Neuronal stem cell (in vitro differentiated cells): ENCODE measurements around the gene MYB.

Experiments used
- DNase-seq: peaks from one replicate; pipeline ENCODE4 v3.0.0-alpha.2; 2013; ENCODE audit warnings: low spot score
- H2AFZ ChIP-seq: one replicate; pipeline ENCODE4 v1.6.1; 2013; ENCODE audit warnings: mild to moderate bottlenecking, low read length, inconsistent platforms
- H2AK5ac ChIP-seq: 2 replicates; pipeline ENCODE4 v1.6.1; 2013; ENCODE audit warnings: low read depth, mild to moderate bottlenecking, inconsistent platforms, low read length, moderate library complexity, mixed read lengths
- H2BK120ac ChIP-seq: 2 replicates; pipeline ENCODE4 v1.6.1; 2013; ENCODE audit warnings: low read depth, mild to moderate bottlenecking, inconsistent platforms, low read length, moderate library complexity, mixed read lengths
- H2BK12ac ChIP-seq: one replicate; pipeline ENCODE4 v1.6.1; 2013; ENCODE audit warnings: low read length, inconsistent platforms
- H2BK15ac ChIP-seq: 2 replicates; pipeline ENCODE4 v1.6.1; 2013; ENCODE audit warnings: mild to moderate bottlenecking, low read length, inconsistent platforms, mixed read lengths
- H2BK5ac ChIP-seq: one replicate; pipeline ENCODE4 v1.6.1; 2013; ENCODE audit warnings: inconsistent platforms, mild to moderate bottlenecking, low read length, moderate library complexity
- H3K14ac ChIP-seq: one replicate; pipeline ENCODE4 v1.6.1; 2013; ENCODE audit warnings: low read length, inconsistent platforms
- H3K18ac ChIP-seq: 2 replicates; pipeline ENCODE4 v1.6.1; 2013; ENCODE audit warnings: low read length, inconsistent platforms
- H3K23ac ChIP-seq: 2 replicates; pipeline ENCODE4 v1.6.1; 2013; ENCODE audit warnings: low read depth, mild to moderate bottlenecking, mixed read lengths, low read length, inconsistent platforms; ENCODE audit not compliant: poor library complexity
- H3K27ac ChIP-seq: replicated peaks from 3 replicates; pipeline ENCODE4 v1.5.1; 2013; ENCODE audit warnings: low read length, inconsistent platforms
- H3K27me3 ChIP-seq, 3 experiments: 2 replicates each; pipeline ENCODE4 v1.6.1; 2013; ENCODE audit warnings: low read length in 3 of 3, mild to moderate bottlenecking in 2 of 3, inconsistent platforms in 1 of 3, low read depth in 1 of 3, mixed read lengths in 1 of 3, moderate library complexity in 1 of 3; ENCODE audit not compliant: control insufficient read depth in 3 of 3, insufficient read depth in 3 of 3
- H3K36me3 ChIP-seq, 2 donors: replicated peaks in 1 of 2; 2 replicates each; pipeline ENCODE4 v1.6.1; 2013; ENCODE audit warnings: low read length in 2 of 2; ENCODE audit not compliant: control insufficient read depth in 2 of 2, insufficient read depth in 2 of 2
- H3K4ac ChIP-seq: 2 replicates; pipeline ENCODE4 v1.6.1; 2013; ENCODE audit warnings: inconsistent platforms, mild to moderate bottlenecking, low read length, moderate library complexity
- H3K4me1 ChIP-seq, 2 donors: 1 replicate in 1 of 2; 2 replicates in 1 of 2; pipeline ENCODE4 v1.6.1; 2013; ENCODE audit warnings: low read length in 2 of 2, low read depth in 1 of 2; ENCODE audit not compliant: control insufficient read depth in 2 of 2, insufficient read depth in 1 of 2
- H3K4me2 ChIP-seq: one replicate; pipeline ENCODE4 v1.6.1; 2013; ENCODE audit warnings: mild to moderate bottlenecking, low read length, inconsistent platforms; ENCODE audit not compliant: insufficient read depth, poor library complexity, severe bottlenecking
- H3K4me3 ChIP-seq, 2 donors: 2 replicates each; pipeline ENCODE4 v1.5.1; 2013; ENCODE audit warnings: low read length in 2 of 2, mild to moderate bottlenecking in 2 of 2, inconsistent platforms in 1 of 2, moderate library complexity in 1 of 2
- H3K79me1 ChIP-seq: one replicate; pipeline ENCODE4 v1.6.1; 2013; ENCODE audit warnings: low read depth, mild to moderate bottlenecking, inconsistent platforms, low read length, moderate library complexity
- H3K9ac ChIP-seq: one replicate; pipeline ENCODE4 v1.6.1; 2013; ENCODE audit warnings: mild to moderate bottlenecking, low read depth, low read length, inconsistent platforms; ENCODE audit not compliant: poor library complexity
- H3K9me3 ChIP-seq, 2 donors: replicated peaks in 1 of 2; 2 replicates each; pipeline versions ENCODE3 to v1.6.1; 2013; ENCODE audit warnings: low read length in 2 of 2, mild to moderate bottlenecking in 2 of 2, inconsistent platforms in 1 of 2, low read depth in 1 of 2, mixed read lengths in 1 of 2, moderate library complexity in 1 of 2; ENCODE audit not compliant: control insufficient read depth in 2 of 2, insufficient read depth in 1 of 2
- H4K8ac ChIP-seq: one replicate; pipeline ENCODE4 v1.6.1; 2013; ENCODE audit warnings: low read depth, mild to moderate bottlenecking, inconsistent platforms, low read length, moderate library complexity
- H4K91ac ChIP-seq: one replicate; pipeline ENCODE4 v1.6.1; 2013; ENCODE audit warnings: low read length, low read depth, mild to moderate bottlenecking, inconsistent platforms; ENCODE audit not compliant: poor library complexity
- WGBS, 2 donors: extraction: QIAGEN DNeasy Blood & Tissue Kit; methylation state at CpG; one replicate each; pipeline ENCODE4 v1.1.7; 2013; ENCODE audit warnings: missing lambda C conversion rate in 2 of 2, mixed read lengths in 1 of 2; ENCODE audit not compliant: insufficient read length in 2 of 2, insufficient replicate concordance in 1 of 2; ENCODE audit errors: extremely low coverage in 2 of 2; 5-methylcytosine and 5-hydroxymethylcytosine counted together

The MYB gene

DNA sequence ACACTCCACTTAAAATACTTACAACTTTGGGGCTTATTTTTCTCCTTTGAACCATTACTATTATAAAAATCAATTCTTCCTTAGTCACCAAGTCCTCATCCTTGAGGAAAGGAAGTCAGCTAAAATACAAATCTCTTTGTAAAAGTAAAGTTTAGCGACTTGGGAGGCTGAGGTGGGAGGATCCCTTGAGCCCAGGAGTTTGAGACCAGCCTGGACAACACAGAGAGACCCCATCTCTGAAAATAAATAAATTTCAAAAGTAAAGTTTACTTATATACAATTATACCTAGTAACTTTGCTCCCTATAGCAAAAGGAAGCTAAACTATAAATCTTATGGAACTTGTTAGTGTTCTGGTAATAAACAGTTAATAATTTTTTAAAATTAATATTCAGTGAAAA is 40.4 kb downstream of the MYB start:
- no peak overlapping the region for H4K8ac ChIP-seq
- H2BK120ac ChIP-seq, result no peak overlapping the region
- H3K23ac ChIP-seq, result no peak overlapping the region
- H3K4me3 ChIP-seq, result no peak overlapping the region
- no peak overlapping the region for H3K9ac ChIP-seq
- DNase-seq, result no peak
- H2BK12ac ChIP-seq, result no peak overlapping the region
- no peak overlapping the region for H3K18ac ChIP-seq
- no CpG with 5 or more reads among the region's 1 CpG for WGBS, 2 donors
- H3K14ac ChIP-seq, result no peak overlapping the region
- no peaks in the 10 kb centered on the region for H3K9me3 ChIP-seq
- H3K27ac ChIP-seq, result no peak overlapping the region
- H2AFZ ChIP-seq, result no peak overlapping the region
- H3K4me2 ChIP-seq, result no peak overlapping the region
- H3K36me3 ChIP-seq, result peaks cover 0 to 18% of the 10 kb centered on the region in 2 donors
- H3K4ac ChIP-seq, result no peak overlapping the region
- no peak overlapping the region for H2BK15ac ChIP-seq
- H3K79me1 ChIP-seq, result no peaks in the 10 kb centered on the region
- no peak overlapping the region for H2BK5ac ChIP-seq
- no peaks in the 10 kb centered on the region for H3K4me1 ChIP-seq
- H2AK5ac ChIP-seq, result no peak overlapping the region
- no peak overlapping the region for H4K91ac ChIP-seq
- no peaks in the 10 kb centered on the region for H3K27me3 ChIP-seq

DNA sequence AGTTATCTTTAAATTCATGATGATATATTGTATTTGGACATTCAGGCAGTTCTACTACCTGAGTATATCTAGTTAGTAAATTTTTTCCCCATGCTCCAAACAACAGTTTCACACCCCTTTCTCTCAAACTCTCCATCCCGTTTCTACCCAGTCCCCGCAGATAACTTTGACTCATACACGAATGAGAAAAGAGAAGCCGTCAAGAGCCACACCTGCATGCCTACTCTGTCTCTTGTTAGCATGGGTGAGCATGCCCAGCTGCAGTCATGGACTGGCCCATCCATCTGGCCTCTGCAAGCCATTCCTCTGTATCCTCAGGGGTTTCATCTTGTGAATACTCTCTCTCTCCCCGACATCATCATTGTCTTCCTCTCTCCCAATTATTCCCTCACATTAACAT is 41.5 kb downstream of the MYB start:
- no peaks in the 10 kb centered on the region for H3K27me3 ChIP-seq
- no peaks in the 10 kb centered on the region for H3K9me3 ChIP-seq
- H2AFZ ChIP-seq, result no peak overlapping the region
- H2BK5ac ChIP-seq, result no peak overlapping the region
- no peak overlapping the region for H3K9ac ChIP-seq
- no peak for DNase-seq
- H3K79me1 ChIP-seq, result no peaks in the 10 kb centered on the region
- no peak overlapping the region for H4K8ac ChIP-seq
- peaks cover 0 to 17% of the 10 kb centered on the region in 2 donors for H3K36me3 ChIP-seq
- H3K4me3 ChIP-seq, result no peak overlapping the region
- no peaks in the 10 kb centered on the region for H3K4me1 ChIP-seq
- WGBS, 2 donors, result no CpG with 5 or more reads among the region's 5 CpGs
- H2BK12ac ChIP-seq, result no peak overlapping the region
- H3K18ac ChIP-seq, result no peak overlapping the region
- H2AK5ac ChIP-seq, result no peak overlapping the region
- H2BK15ac ChIP-seq, result no peak overlapping the region
- H3K23ac ChIP-seq, result no peak overlapping the region
- no peak overlapping the region for H3K4ac ChIP-seq
- no peak overlapping the region for H3K4me2 ChIP-seq
- H3K14ac ChIP-seq, result no peak overlapping the region
- no peak overlapping the region for H4K91ac ChIP-seq
- no peak overlapping the region for H2BK120ac ChIP-seq
- H3K27ac ChIP-seq, result no peak overlapping the region

DNA sequence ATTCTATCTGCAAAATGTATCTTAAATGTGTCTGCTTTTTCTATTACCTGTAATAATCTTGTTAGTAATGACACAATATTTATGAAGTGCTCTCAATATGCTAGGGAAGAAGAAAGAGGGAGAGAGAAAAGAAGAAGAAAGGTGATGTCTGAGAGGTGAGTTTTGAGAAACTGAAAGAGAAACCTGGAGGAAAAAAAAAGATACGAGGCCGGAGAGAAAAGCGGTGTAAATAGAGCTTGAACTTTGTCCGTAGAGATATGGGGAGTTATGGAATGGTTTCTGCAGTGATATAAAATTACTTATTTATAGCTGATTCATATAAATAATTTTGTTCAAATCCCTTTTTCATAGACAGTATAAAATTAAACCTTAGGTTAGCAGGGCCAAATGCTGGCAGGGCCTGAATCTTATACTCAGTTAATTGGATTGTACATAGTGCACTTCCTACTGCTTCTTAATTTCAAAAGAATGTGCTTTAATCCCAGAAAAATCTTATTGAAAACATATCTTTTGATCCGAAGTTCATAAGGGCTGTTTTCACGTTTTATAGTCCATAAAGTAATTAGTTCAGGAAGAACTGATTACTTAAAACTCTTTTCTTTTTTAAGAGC is 43.0 kb downstream of the MYB start:
- H3K27ac ChIP-seq, result no peak overlapping the region
- H3K79me1 ChIP-seq, result no peaks in the 10 kb centered on the region
- no peak overlapping the region for H3K9ac ChIP-seq
- H4K91ac ChIP-seq, result no peak overlapping the region
- H2BK5ac ChIP-seq, result no peak overlapping the region
- no peak overlapping the region for H2AFZ ChIP-seq
- no peak overlapping the region for H3K4me2 ChIP-seq
- WGBS, 2 donors, result no CpG with 5 or more reads among the region's 6 CpGs
- H3K4me3 ChIP-seq, result no peak overlapping the region
- no peak overlapping the region for H3K4ac ChIP-seq
- peaks cover 0 to 7% of the 10 kb centered on the region in 2 donors for H3K36me3 ChIP-seq
- no peaks in the 10 kb centered on the region for H3K9me3 ChIP-seq
- no peak overlapping the region for H4K8ac ChIP-seq
- no peak overlapping the region for H2BK15ac ChIP-seq
- H3K27me3 ChIP-seq, result no peaks in the 10 kb centered on the region
- H3K18ac ChIP-seq, result no peak overlapping the region
- no peak overlapping the region for H2AK5ac ChIP-seq
- DNase-seq, result no peak
- no peak overlapping the region for H2BK12ac ChIP-seq
- no peaks in the 10 kb centered on the region for H3K4me1 ChIP-seq
- H2BK120ac ChIP-seq, result no peak overlapping the region
- H3K14ac ChIP-seq, result no peak overlapping the region
- H3K23ac ChIP-seq, result no peak overlapping the region

DNA sequence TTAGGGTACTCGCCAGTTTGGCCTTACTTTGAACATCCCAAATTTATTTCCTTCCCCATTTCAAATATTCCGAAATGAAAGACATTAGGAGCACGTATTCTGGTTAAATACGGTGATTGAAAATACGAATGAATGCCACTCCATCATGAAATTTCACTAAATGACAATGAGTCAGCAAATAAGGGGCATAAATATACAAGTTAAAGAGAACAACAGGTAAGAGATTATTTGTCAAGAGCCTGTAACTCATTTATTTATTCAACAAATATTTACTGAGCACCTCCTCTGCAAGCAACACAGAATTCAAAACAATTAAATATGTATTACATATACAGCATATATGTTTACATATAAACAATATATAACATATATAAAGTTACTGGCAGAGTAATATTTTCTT is 44.8 kb downstream of the MYB start:
- Histone ChIP-seq H3K4ac (no peak overlapping the region), H2AFZ (no peak overlapping the region), H3K4me1 (no peaks in the 10 kb centered on the region), H3K4me3 (no peak overlapping the region), H3K79me1 (no peaks in the 10 kb centered on the region), H3K27me3 (no peaks in the 10 kb centered on the region), H2BK120ac (no peak overlapping the region), H4K8ac (no peak overlapping the region), H2BK15ac (no peak overlapping the region), H2BK5ac (no peak overlapping the region), H3K27ac (no peak overlapping the region), H3K36me3 (no peaks in the 10 kb centered on the region), H2BK12ac (no peak overlapping the region), H3K23ac (no peak overlapping the region), H3K4me2 (no peak overlapping the region), H3K9ac (no peak overlapping the region), H4K91ac (no peak overlapping the region), H3K9me3 (no peaks in the 10 kb centered on the region), H2AK5ac (no peak overlapping the region), H3K18ac (no peak overlapping the region), H3K14ac (no peak overlapping the region)
- no CpG with 5 or more reads among the region's 5 CpGs for WGBS, 2 donors
- no peak for DNase-seq
